Activated naive CD8-positive, alpha-beta T cell treated with anti-CD3 and anti-CD28 coated beads, Interleukin-2, amount 50 U/mL, for 24 hours (primary cell): ENCODE data around the gene WDR36.

Experiments
- ATAC-seq: fragments of 150-1000 bp; cut with Tn5 transposase; one replicate; pipeline ENCODE4 v1.10.0; 2021
- DNase-seq: peaks from one replicate; pipeline ENCODE4 v3.0.0; 2021
- H3K27ac Mint-ChIP-seq: one replicate; pipeline ENCODE4 v1.8.0; 2021; ENCODE audit warnings: mild to moderate bottlenecking, mixed read lengths
- H3K27me3 Mint-ChIP-seq: one replicate; pipeline ENCODE4 v1.8.0; 2021; ENCODE audit warnings: mixed read lengths
- H3K36me3 Mint-ChIP-seq: one replicate; pipeline ENCODE4 v1.8.0; 2021; ENCODE audit warnings: low read depth, mixed read lengths
- H3K4me1 Mint-ChIP-seq: one replicate; pipeline ENCODE4 v1.8.0; 2021; ENCODE audit warnings: mixed read lengths
- H3K4me3 Mint-ChIP-seq: one replicate; pipeline ENCODE4 v1.8.0; 2021; ENCODE audit warnings: mild to moderate bottlenecking, moderate library complexity, mixed read lengths
- H3K9me3 Mint-ChIP-seq: one replicate; pipeline ENCODE4 v1.8.0; 2021; ENCODE audit warnings: mixed read lengths

The WDR36 gene

DNA sequence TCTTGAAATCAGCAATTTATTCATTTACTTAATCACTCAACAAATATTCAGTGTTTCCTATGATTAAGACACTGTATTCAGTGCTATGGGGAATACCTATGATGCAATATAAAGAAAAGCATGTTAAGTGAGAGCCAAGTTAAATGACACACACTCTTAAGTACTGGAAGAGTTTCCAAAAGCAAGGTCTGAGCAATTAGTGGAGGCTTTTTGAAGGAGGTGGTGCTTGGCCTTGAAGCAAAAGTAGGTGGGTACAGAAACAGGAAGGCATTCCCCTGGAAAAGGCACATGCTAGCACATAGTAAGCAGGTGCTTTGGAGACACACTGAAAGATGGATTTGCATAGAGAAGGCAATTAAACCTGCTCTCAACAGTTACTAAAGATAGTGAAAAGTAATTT is 16.6 kb upstream of the WDR36 start:
- Mint-ChIP-seq H3K36me3 (no peaks in the 10 kb centered on the region), H3K27ac (peak overlapping the region; percentile 15), H3K9me3 (no peaks in the 10 kb centered on the region), H3K4me1 (peaks cover 40% of the 10 kb centered on the region), H3K27me3 (peaks cover 69% of the 10 kb centered on the region), H3K4me3 (no peak overlapping the region)
- ATAC-seq (peak; percentile 65), DNase-seq (no peak)

GRCh38 chr5:111076091-111076490 is 16.1 kb upstream of the WDR36 start:
- ATAC-seq (no peak), DNase-seq (no peak)
- Mint-ChIP-seq H3K36me3 (no peaks in the 10 kb centered on the region), H3K27me3 (peaks cover 65% of the 10 kb centered on the region), H3K4me1 (peaks cover 34% of the 10 kb centered on the region), H3K4me3 (no peak overlapping the region), H3K27ac (no peak overlapping the region), H3K9me3 (no peaks in the 10 kb centered on the region)

- no peaks in the 10 kb centered on the region for H3K9me3 Mint-ChIP-seq
- ATAC-seq (no peak), DNase-seq (no peak)
- no peaks in the 10 kb centered on the region for H3K36me3 Mint-ChIP-seq
- H3K4me1 Mint-ChIP-seq = peaks cover 28% of the 10 kb centered on the region
- no peak overlapping the region for H3K27ac Mint-ChIP-seq
- peaks cover 59% of the 10 kb centered on the region for H3K27me3 Mint-ChIP-seq
- H3K4me3 Mint-ChIP-seq = no peak overlapping the region
Measured at GRCh38 chr5:111077678-111078077, 14.5 kb upstream of the WDR36 start.

GRCh38 chr5:111079846-111080245 is 12.3 kb upstream of the WDR36 start:
- Mint-ChIP-seq H3K4me1 (peaks cover 12% of the 10 kb centered on the region), H3K27me3 (peaks cover 56% of the 10 kb centered on the region), H3K36me3 (no peaks in the 10 kb centered on the region), H3K27ac (no peak overlapping the region), H3K9me3 (no peaks in the 10 kb centered on the region), H3K4me3 (no peak overlapping the region)
- ATAC-seq = no peak
- no peak for DNase-seq

GRCh38 chr5:111083323-111083722 is 8.8 kb upstream of the WDR36 start:
- no peak overlapping the region for H3K27ac Mint-ChIP-seq
- ATAC-seq (no peak), DNase-seq (no peak)
- no peak overlapping the region for H3K4me3 Mint-ChIP-seq
- no peaks in the 10 kb centered on the region for H3K36me3 Mint-ChIP-seq
- no peaks in the 10 kb centered on the region for H3K4me1 Mint-ChIP-seq
- H3K9me3 Mint-ChIP-seq = no peaks in the 10 kb centered on the region
- H3K27me3 Mint-ChIP-seq = peaks cover 41% of the 10 kb centered on the region

- Mint-ChIP-seq H3K9me3 (peaks cover 7% of the 10 kb centered on the region), H3K27ac (no peak overlapping the region), H3K4me3 (no peak overlapping the region), H3K4me1 (peaks cover 53% of the 10 kb centered on the region), H3K27me3 (peaks cover 2% of the 10 kb centered on the region), H3K36me3 (peaks cover 57% of the 10 kb centered on the region)
- DNase-seq (no peak), ATAC-seq (no peak)
Measured at GRCh38 chr5:111095982-111096381, 3.8 kb downstream of the WDR36 start.

DNA sequence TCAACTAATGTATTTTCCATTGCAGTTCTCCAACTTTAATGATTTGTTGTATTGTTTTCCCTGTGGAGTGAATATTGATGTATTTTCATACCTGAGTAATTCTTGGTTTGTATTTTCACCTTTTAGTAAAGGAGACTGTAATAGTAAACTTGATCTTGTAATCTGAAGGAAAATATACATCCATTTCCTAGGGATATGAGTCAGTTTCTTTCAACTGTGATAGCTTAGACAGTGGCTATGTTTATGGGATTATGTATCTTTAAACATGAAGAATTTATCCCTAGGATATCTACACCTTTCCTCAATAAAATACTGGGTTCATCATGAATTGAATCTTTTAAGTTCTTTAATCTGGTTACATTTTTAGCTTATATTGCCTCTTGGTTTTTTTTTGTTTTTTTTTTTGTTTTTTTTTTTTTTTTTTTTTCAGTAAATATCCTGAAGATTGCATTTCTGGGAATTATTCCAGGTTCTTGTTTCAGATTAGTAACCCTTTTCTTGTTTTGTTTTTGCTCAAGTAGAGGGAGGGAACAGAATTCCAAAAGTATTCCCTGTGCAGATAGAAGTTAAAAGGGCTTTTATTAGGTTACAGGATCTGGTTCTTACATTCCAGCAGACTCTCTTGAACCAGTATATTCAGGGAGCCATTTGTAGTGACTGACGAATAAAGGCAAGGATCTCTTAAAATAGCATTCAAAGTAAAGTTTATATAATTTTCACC is 7.1 kb downstream of the WDR36 start:
- no peaks in the 10 kb centered on the region for H3K27me3 Mint-ChIP-seq
- no peaks in the 10 kb centered on the region for H3K9me3 Mint-ChIP-seq
- no peak for ATAC-seq
- no peak overlapping the region for H3K27ac Mint-ChIP-seq
- peaks cover 30% of the 10 kb centered on the region for H3K4me1 Mint-ChIP-seq
- no peak for DNase-seq
- peaks cover 66% of the 10 kb centered on the region for H3K36me3 Mint-ChIP-seq
- H3K4me3 Mint-ChIP-seq = no peak overlapping the region

GRCh38 chr5:111106320-111106948 is 14.3 kb downstream of the WDR36 start:
- Mint-ChIP-seq H3K36me3 (peaks cover 73% of the 10 kb centered on the region), H3K27ac (no peak overlapping the region), H3K27me3 (no peaks in the 10 kb centered on the region), H3K4me3 (no peak overlapping the region), H3K4me1 (peaks cover 6% of the 10 kb centered on the region), H3K9me3 (no peaks in the 10 kb centered on the region)
- ATAC-seq (no peak), DNase-seq (no peak)

- no peak overlapping the region for H3K27ac Mint-ChIP-seq
- H3K27me3 Mint-ChIP-seq = no peaks in the 10 kb centered on the region
- H3K9me3 Mint-ChIP-seq = no peaks in the 10 kb centered on the region
- ATAC-seq = no peak
- peaks cover 76% of the 10 kb centered on the region for H3K36me3 Mint-ChIP-seq
- peaks cover 6% of the 10 kb centered on the region for H3K4me1 Mint-ChIP-seq
- H3K4me3 Mint-ChIP-seq = no peak overlapping the region
- DNase-seq = no peak
Measured at GRCh38 chr5:111107371-111107770, 15.2 kb downstream of the WDR36 start.

DNA sequence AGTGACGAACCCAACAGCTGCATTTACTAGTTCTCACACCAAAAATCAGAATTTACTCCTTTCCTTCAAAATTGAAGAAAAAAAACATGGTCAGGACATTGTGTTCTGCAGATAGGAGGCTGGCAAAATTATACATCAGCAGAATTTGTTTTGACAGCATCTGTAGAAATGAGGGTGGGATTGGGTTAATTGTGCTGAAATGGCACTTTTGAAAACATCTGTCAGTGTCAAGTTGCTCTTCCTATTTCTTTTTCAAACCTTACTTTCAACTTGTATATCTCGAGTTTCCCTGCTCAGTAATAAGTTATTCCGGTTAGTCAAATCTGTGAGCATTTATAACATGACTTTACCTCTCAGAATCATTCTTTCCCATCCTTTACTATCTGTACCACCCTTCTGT is 19.8 kb downstream of the WDR36 start:
- H3K4me3 Mint-ChIP-seq = no peak overlapping the region
- H3K27me3 Mint-ChIP-seq = no peaks in the 10 kb centered on the region
- DNase-seq (no peak), ATAC-seq (no peak)
- peaks cover 27% of the 10 kb centered on the region for H3K4me1 Mint-ChIP-seq
- peaks cover 65% of the 10 kb centered on the region for H3K36me3 Mint-ChIP-seq
- H3K9me3 Mint-ChIP-seq = no peaks in the 10 kb centered on the region
- no peak overlapping the region for H3K27ac Mint-ChIP-seq

GRCh38 chr5:111113678-111114077 is 21.5 kb downstream of the WDR36 start:
- H3K27me3 Mint-ChIP-seq = no peaks in the 10 kb centered on the region
- H3K36me3 Mint-ChIP-seq = peaks cover 59% of the 10 kb centered on the region
- DNase-seq = no peak
- no peak overlapping the region for H3K27ac Mint-ChIP-seq
- no peaks in the 10 kb centered on the region for H3K9me3 Mint-ChIP-seq
- no peak for ATAC-seq
- H3K4me1 Mint-ChIP-seq = peaks cover 29% of the 10 kb centered on the region
- no peak overlapping the region for H3K4me3 Mint-ChIP-seq

GRCh38 chr5:111115229-111115628 is 23.1 kb downstream of the WDR36 start:
- Mint-ChIP-seq H3K27ac (no peak overlapping the region), H3K4me1 (peaks cover 39% of the 10 kb centered on the region), H3K4me3 (no peak overlapping the region), H3K36me3 (peaks cover 57% of the 10 kb centered on the region), H3K27me3 (no peaks in the 10 kb centered on the region), H3K9me3 (no peaks in the 10 kb centered on the region)
- ATAC-seq (no peak), DNase-seq (no peak)

DNA sequence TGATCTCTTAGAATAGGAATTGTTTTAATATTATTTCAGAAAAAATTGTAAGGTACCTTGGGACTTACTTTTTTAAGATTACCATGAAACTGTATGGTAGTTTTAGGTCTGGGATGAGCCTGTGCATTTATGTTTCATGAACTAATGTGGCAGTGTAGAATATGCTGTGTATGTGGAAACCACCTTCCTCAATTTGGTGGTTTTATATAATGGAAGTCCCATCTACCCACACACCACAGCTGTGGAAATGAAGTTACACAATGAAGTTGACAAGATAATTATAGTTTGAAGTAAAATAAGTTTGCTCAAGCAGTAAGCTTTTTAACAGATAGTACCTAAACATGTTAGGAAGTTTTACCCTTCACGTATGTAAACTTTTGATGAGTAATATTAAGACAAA is 24.4 kb downstream of the WDR36 start:
- H3K4me1 Mint-ChIP-seq = peaks cover 51% of the 10 kb centered on the region
- no peaks in the 10 kb centered on the region for H3K27me3 Mint-ChIP-seq
- no peaks in the 10 kb centered on the region for H3K9me3 Mint-ChIP-seq
- DNase-seq = no peak
- ATAC-seq = no peak
- peaks cover 58% of the 10 kb centered on the region for H3K36me3 Mint-ChIP-seq
- H3K4me3 Mint-ChIP-seq = no peak overlapping the region
- peak overlapping the region; percentile 22 for H3K27ac Mint-ChIP-seq

DNA sequence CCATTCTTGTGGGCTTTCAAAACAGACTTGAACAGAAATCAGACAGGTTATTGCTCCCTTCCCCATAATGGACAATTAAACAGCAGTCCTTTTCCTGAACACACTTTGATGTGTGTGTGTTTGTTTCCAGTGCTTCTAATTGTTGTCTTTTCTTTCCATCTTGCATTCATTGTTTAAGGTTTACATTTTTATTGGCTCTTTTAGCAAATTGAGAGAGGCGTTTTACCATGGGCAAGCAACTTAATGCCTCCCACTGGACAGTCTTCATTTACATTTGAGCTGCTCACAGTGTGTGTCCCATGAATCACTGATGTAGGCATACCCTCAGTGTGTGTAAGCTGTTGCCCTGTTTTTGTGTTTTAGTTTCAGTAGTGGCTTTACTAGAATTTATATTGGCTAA is 25.0 kb downstream of the WDR36 start:
- H3K4me3 Mint-ChIP-seq = no peak overlapping the region
- ATAC-seq (no peak), DNase-seq (no peak)
- peaks cover 56% of the 10 kb centered on the region for H3K4me1 Mint-ChIP-seq
- peak overlapping the region; percentile 25 for H3K27ac Mint-ChIP-seq
- no peaks in the 10 kb centered on the region for H3K9me3 Mint-ChIP-seq
- H3K27me3 Mint-ChIP-seq = no peaks in the 10 kb centered on the region
- peaks cover 62% of the 10 kb centered on the region for H3K36me3 Mint-ChIP-seq

DNA sequence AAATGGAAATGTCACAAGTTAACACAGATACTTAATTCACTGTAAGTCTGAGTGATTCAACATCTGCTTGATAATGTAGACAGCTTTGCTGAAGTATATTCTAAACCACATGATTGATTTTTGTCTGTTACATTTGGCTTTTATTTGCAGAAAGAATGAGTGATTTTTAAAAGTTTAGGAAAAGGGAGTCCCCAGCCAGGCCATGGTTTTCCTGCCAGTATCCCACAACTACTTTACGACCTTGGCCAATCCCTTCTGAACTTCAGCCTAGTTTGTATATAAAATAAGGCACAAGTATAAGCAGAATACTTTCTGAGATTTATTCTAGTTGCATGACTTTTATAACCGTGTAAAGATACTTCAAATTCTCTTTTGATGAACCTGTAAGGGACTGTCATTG is 27.1 kb downstream of the WDR36 start:
- Mint-ChIP-seq H3K4me1 (peaks cover 54% of the 10 kb centered on the region), H3K4me3 (no peak overlapping the region), H3K27me3 (no peaks in the 10 kb centered on the region), H3K27ac (no peak overlapping the region), H3K9me3 (no peaks in the 10 kb centered on the region), H3K36me3 (peaks cover 59% of the 10 kb centered on the region)
- ATAC-seq (no peak), DNase-seq (no peak)
